C4-2B (cell line): ENCODE data around the gene SYNDIG1.

ENCODE experiments used
- ZFX ChIP-seq: fragments of 450-650 bp; IDR thresholded peaks from 2 replicates; pipeline ENCODE4 v1.6.1; 2017
- TF ChIP-seq, protein P1 (sequence below): fragments of 450-650 bp; conservative IDR thresholded peaks from 2 replicates; pipeline ENCODE4 v1.5.1; 2017; ENCODE audit warnings: mild to moderate bottlenecking

- TF ChIP-seq, protein P1, sequence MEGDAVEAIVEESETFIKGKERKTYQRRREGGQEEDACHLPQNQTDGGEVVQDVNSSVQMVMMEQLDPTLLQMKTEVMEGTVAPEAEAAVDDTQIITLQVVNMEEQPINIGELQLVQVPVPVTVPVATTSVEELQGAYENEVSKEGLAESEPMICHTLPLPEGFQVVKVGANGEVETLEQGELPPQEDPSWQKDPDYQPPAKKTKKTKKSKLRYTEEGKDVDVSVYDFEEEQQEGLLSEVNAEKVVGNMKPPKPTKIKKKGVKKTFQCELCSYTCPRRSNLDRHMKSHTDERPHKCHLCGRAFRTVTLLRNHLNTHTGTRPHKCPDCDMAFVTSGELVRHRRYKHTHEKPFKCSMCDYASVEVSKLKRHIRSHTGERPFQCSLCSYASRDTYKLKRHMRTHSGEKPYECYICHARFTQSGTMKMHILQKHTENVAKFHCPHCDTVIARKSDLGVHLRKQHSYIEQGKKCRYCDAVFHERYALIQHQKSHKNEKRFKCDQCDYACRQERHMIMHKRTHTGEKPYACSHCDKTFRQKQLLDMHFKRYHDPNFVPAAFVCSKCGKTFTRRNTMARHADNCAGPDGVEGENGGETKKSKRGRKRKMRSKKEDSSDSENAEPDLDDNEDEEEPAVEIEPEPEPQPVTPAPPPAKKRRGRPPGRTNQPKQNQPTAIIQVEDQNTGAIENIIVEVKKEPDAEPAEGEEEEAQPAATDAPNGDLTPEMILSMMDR = no peak
- TF ChIP-seq ZFX = no peak
Measured at GRCh38 chr20:24478584-24478983, 9.2 kb downstream of the SYNDIG1 start.
